Kidney (tissue), 14 donors: ENCODE data around the gene NOL9. TPM values are rescaled to one million over a fixed set of nuclear protein-coding genes. Genes with fewer than 3 reads are reported as not detected.

Experiments used
- DNase-seq, 5 donors: peaks; one replicate each; pipeline ENCODE4 v3.0.0-alpha.2; 2013 to 2020
- FAIRE-seq: peaks from 2 replicates; lab custom pipeline; 2012; peaks lifted over from hg19 to GRCh38; lab: Jason Lieb, UNC
- H3K27ac ChIP-seq, 2 donors: one replicate each; pipeline ENCODE4 v1.7.0; 2013; ENCODE audit warnings: low read depth in 2 of 2, low read length in 2 of 2, inconsistent platforms in 1 of 2
- H3K27me3 ChIP-seq: one replicate; pipeline ENCODE4 v1.7.1; 2013; ENCODE audit warnings: low read length, inconsistent platforms; ENCODE audit not compliant: control insufficient read depth, insufficient read depth
- H3K36me3 ChIP-seq, 3 donors: one replicate each; pipeline versions ENCODE4 v1.7.0 to v1.7.1; 2013; ENCODE audit warnings: low read length in 3 of 3, control low read depth in 1 of 3, inconsistent platforms in 1 of 3; ENCODE audit not compliant: insufficient read depth in 3 of 3, control insufficient read depth in 2 of 3
- H3K4me1 ChIP-seq, 3 donors: one replicate each; pipeline versions ENCODE4 v1.7.0 to v1.7.1; 2013; ENCODE audit warnings: low read length in 3 of 3, inconsistent platforms in 1 of 3, low read depth in 1 of 3; ENCODE audit not compliant: control insufficient read depth in 2 of 3, insufficient read depth in 2 of 3
- H3K4me3 ChIP-seq, 3 donors: one replicate each; pipeline versions ENCODE4 v1.7.0 to v1.8.1; 2013; ENCODE audit warnings: low read length in 3 of 3, control low read depth in 1 of 3, inconsistent platforms in 1 of 3
- H3K9ac ChIP-seq, 3 donors: one replicate each; pipeline versions ENCODE4 v1.7.0 to v1.7.1; 2013; ENCODE audit warnings: low read length in 3 of 3, control low read depth in 1 of 3, inconsistent platforms in 1 of 3
- H3K9me3 ChIP-seq, 3 donors: one replicate each; pipeline versions ENCODE4 v1.7.0 to v1.7.1; 2013; ENCODE audit warnings: low read length in 3 of 3, control low read depth in 1 of 3, inconsistent platforms in 1 of 3; ENCODE audit not compliant: control insufficient read depth in 2 of 3, insufficient read depth in 1 of 3
- intact Hi-C: fragments of 100-400 bp; cut with DNase I; formaldehyde crosslinking; loops from one replicate; pipeline ENCODE4 v1.11.1; 2022
- polyA plus RNA-seq: library from polyadenylated mRNA; stranded (reverse); fragments of 350-450 nt; fragmentation: Illumina TruSeq; extraction: RNeasy Lipid Tissue Mini Kit (QIAGEN cat#74804); gene quantifications from one replicate; pipeline ENCODE4 v1.2.3, GENCODE V29; 2014; ENCODE audit warnings: low read depth, low replicate concordance; ENCODE audit not compliant: insufficient read depth
- total RNA-seq: library from RNA; stranded (reverse); fragmentation: NEBNext Ultra II Directional; extraction: Animal tissue kit (Norgen Biotek cat#: 25700); gene quantifications from one replicate; pipeline ENCODE4 v1.2.1, GENCODE V29; 2021
- TF ChIP-seq, protein P1 (sequence below): IDR thresholded peaks from 3 replicates; pipeline ENCODE4 v1.5.1; 2012; ENCODE audit warnings: mild to moderate bottlenecking, moderate library complexity, borderline replicate concordance; ENCODE audit not compliant: insufficient read depth; ENCODE audit errors: extremely low read depth
- donor health status: control.
- donor health status: control.
- donor health status: control.
- donor health status: control.
- donor health status: control.
- donor health status: DM: yes; HTN: yes; CAD: no.
- donor health status: Normal renal cell carcinoma (clear cell type).

Gene NOL9
- total and polyA plus RNA-seq, 2 donors from 2014 or later, result 4.3 to 28.7 TPM

DNA sequence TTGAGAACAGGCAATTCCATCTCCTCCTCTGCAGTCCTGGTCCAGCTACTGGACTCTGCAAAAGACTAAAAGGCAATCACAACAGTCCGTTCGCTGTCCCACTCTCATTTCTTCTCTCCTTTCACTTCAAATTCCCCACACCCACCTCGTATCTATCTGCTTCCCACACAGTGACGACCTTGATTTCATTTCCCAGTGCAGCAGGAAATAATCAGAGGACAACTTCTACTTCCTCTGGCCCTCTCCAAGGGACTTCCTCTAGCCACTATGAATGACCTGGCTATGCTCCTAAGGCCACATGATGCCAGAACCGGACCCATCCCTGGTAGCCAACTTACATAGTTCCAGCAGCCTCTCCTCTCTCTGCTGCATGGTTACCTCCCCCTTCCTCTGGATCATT, 8.0 kb downstream of the NOL9 start:
- peak overlapping the region in 1 of 2 donors; percentile 49 for H3K27ac ChIP-seq
- DNase-seq, result no peak
- no peaks in the 10 kb centered on the region for H3K9me3 ChIP-seq
- no peak for FAIRE-seq
- no peak overlapping the region for H3K9ac ChIP-seq
- TF ChIP-seq, protein P1, sequence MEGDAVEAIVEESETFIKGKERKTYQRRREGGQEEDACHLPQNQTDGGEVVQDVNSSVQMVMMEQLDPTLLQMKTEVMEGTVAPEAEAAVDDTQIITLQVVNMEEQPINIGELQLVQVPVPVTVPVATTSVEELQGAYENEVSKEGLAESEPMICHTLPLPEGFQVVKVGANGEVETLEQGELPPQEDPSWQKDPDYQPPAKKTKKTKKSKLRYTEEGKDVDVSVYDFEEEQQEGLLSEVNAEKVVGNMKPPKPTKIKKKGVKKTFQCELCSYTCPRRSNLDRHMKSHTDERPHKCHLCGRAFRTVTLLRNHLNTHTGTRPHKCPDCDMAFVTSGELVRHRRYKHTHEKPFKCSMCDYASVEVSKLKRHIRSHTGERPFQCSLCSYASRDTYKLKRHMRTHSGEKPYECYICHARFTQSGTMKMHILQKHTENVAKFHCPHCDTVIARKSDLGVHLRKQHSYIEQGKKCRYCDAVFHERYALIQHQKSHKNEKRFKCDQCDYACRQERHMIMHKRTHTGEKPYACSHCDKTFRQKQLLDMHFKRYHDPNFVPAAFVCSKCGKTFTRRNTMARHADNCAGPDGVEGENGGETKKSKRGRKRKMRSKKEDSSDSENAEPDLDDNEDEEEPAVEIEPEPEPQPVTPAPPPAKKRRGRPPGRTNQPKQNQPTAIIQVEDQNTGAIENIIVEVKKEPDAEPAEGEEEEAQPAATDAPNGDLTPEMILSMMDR, result no peak
- no peaks in the 10 kb centered on the region for H3K27me3 ChIP-seq
- H3K36me3 ChIP-seq, result peaks cover 13 to 47% (median 17%) of the 10 kb centered on the region in 3 donors
- H3K4me1 ChIP-seq, result no peaks in the 10 kb centered on the region
- intact Hi-C loops, result no loop called here
- H3K4me3 ChIP-seq, result no peak overlapping the region

DNA sequence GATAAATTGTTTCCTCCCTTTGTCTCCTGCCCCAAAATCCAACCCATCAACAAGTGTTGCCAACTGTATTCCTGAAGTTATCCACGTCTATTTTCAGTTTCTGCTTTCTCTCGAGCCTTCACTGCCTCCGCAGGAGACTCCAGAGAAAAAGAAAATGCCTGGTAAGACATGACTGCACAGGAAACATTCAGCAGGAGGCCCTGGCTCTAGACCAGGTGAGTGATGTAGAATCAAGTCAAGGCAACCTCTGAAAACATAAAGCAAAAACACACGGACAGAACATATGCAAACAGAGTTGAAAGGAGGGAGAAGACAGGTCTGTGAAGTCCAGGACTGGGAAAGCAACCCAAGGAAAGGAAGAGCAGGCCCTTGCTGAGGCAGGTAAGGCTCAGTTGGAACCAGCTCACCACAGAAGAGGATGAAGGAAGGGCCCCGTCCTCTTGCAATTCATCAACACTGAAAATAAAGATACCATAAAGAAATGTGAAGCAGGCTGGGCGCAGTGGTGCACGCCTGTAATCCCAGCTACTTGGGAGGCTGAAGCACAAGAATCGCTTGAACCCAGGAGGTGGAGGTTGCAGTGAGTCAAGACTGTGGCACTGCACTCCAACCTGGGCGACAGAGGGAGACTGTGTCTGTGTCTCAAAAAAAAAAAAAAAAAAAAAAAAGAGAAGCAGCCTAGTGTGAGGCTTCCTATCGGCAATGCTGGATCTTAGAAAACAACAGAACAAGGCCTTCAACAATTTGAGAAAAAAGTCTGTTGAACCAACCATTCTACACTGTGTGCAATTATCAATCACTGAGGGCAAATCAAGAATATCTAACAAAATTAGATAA, 8.8 kb downstream of the NOL9 start:
- H3K4me3 ChIP-seq, result no peak overlapping the region
- DNase-seq (peak in 1 of 5 donors; percentile 11), FAIRE-seq (no peak)
- intact Hi-C loops, result no loop called here
- no peak overlapping the region for H3K9ac ChIP-seq
- no peaks in the 10 kb centered on the region for H3K4me1 ChIP-seq
- no peak overlapping the region for H3K27ac ChIP-seq
- H3K27me3 ChIP-seq, result no peaks in the 10 kb centered on the region
- no peaks in the 10 kb centered on the region for H3K9me3 ChIP-seq
- TF ChIP-seq, protein P1, result no peak
- peaks cover 13 to 46% (median 19%) of the 10 kb centered on the region in 3 donors for H3K36me3 ChIP-seq

DNA sequence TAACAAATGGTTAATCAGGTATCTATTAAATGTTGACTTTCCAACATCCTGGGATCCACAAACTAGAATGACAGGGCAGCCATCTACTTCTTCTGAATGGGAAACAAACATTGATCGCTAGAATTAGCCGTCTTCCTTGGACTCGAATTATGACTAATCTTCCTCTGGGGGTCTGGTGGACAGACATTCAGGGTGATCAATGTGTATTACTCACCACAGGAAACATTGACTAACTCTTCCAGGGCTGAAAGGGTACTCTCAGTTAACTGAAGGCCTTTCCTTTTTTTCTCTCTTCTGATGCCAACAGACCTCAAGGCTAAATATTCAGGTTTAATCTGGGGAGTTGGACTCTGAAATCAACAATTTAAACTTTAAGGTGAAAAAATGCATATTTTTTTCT, 9.5 kb downstream of the NOL9 start:
- no peaks in the 10 kb centered on the region for H3K27me3 ChIP-seq
- peaks cover 13 to 46% (median 19%) of the 10 kb centered on the region in 3 donors for H3K36me3 ChIP-seq
- no peak overlapping the region for H3K4me3 ChIP-seq
- DNase-seq, result no peak
- H3K27ac ChIP-seq, result no peak overlapping the region
- FAIRE-seq, result no peak
- H3K9me3 ChIP-seq, result no peaks in the 10 kb centered on the region
- no peak overlapping the region for H3K9ac ChIP-seq
- H3K4me1 ChIP-seq, result no peaks in the 10 kb centered on the region
- TF ChIP-seq, protein P1, result no peak
- intact Hi-C loops, result no loop called here
